IPS-11a (cell line): ENCODE results near the gene ZYX.
"Not testable (repeated sequence)": the region's sequence is repeated elsewhere in the genome, so short reads cannot be mapped to it uniquely, and the experiment has no call there.

ENCODE experiments used
- H3K4me3 ChIP-seq: one replicate; pipeline ENCODE4 v1.5.1; 2013; ENCODE audit warnings: low read depth, low read length, control low read depth

Gene ZYX

GRCh38 chr7:143384661-143385631, 3.8 kb downstream of the ZYX start:
- H3K4me3 ChIP-seq: no peak overlapping the region

GRCh38 chr7:143385891-143386781, 5.0 kb downstream of the ZYX start:
- no peak overlapping the region for H3K4me3 ChIP-seq

- no peak overlapping the region for H3K4me3 ChIP-seq
Observed at GRCh38 chr7:143387156-143387975, 6.2 kb downstream of the ZYX start.

- no peak overlapping the region for H3K4me3 ChIP-seq
Observed at GRCh38 chr7:143388051-143388450, 6.9 kb downstream of the ZYX start.

GRCh38 chr7:143388491-143389101, 7.5 kb downstream of the ZYX start:
- H3K4me3 ChIP-seq: no peak overlapping the region

- H3K4me3 ChIP-seq: no peak overlapping the region
Observed at GRCh38 chr7:143389316-143390103, 8.4 kb downstream of the ZYX start.

- H3K4me3 ChIP-seq: no peak overlapping the region
Observed at GRCh38 chr7:143390104-143390772, 9.1 kb downstream of the ZYX start.

GRCh38 chr7:143390773-143391317, 9.7 kb downstream of the ZYX start:
- H3K4me3 ChIP-seq: no peak overlapping the region

GRCh38 chr7:143391462-143392404, 10.6 kb downstream of the ZYX start:
- H3K4me3 ChIP-seq: no peak overlapping the region

- H3K4me3 ChIP-seq: not testable (repeated sequence)
Observed at GRCh38 chr7:143392427-143392826, 11.3 kb downstream of the ZYX start.

- no peak overlapping the region for H3K4me3 ChIP-seq
Observed at GRCh38 chr7:143392875-143393266, 11.7 kb downstream of the ZYX start.

GRCh38 chr7:143393267-143394041, 12.3 kb downstream of the ZYX start:
- no peak overlapping the region for H3K4me3 ChIP-seq

- H3K4me3 ChIP-seq: no peak overlapping the region
Observed at GRCh38 chr7:143394068-143394467, 12.9 kb downstream of the ZYX start.

GRCh38 chr7:143394777-143395176, 13.6 kb downstream of the ZYX start:
- H3K4me3 ChIP-seq: no peak overlapping the region

- H3K4me3 ChIP-seq: no peak overlapping the region
Observed at GRCh38 chr7:143395187-143396149, 14.3 kb downstream of the ZYX start.

- H3K4me3 ChIP-seq: no peak overlapping the region
Observed at GRCh38 chr7:143396182-143396581, 15.0 kb downstream of the ZYX start.
